Activated naive CD4-positive, alpha-beta T cell treated with anti-CD3 and anti-CD28 coated beads for 36 hours (primary cell): ENCODE measurements around the gene LRRC56. TPM values are rescaled to one million over a fixed set of nuclear protein-coding genes. Genes with fewer than 3 reads are reported as not detected.
A peak's percentile ranks its signal among the peaks of the same experiment; 100 is the strongest.
"Not testable (repeated sequence)": the region's sequence is repeated elsewhere in the genome, so short reads cannot be mapped to it uniquely, and the experiment has no call there.

Experiments
- CTCF ChIA-PET: fragments of 350-600 bp; sonication (Branson Sonifier 250); formaldehyde crosslinking; loops from one replicate; lab custom pipeline; 2021; ENCODE audit warnings: antibody characterized with exemption; lab: Charles Lee
- DNase-seq: peaks from one replicate; pipeline ENCODE4 v3.0.0-alpha.2; 2020
- H3K27ac Mint-ChIP-seq: one replicate; pipeline ENCODE4 v1.8.0; 2021; ENCODE audit warnings: mild to moderate bottlenecking, mixed read lengths
- H3K27me3 Mint-ChIP-seq: one replicate; pipeline ENCODE4 v1.8.0; 2021; ENCODE audit warnings: low read depth, mixed read lengths
- H3K36me3 Mint-ChIP-seq: one replicate; pipeline ENCODE4 v1.8.0; 2021; ENCODE audit warnings: low read depth, mixed read lengths
- H3K4me1 Mint-ChIP-seq: one replicate; pipeline ENCODE4 v1.8.0; 2021; ENCODE audit warnings: low read depth, mixed read lengths
- H3K4me3 Mint-ChIP-seq: one replicate; pipeline ENCODE4 v1.8.0; 2021; ENCODE audit warnings: mild to moderate bottlenecking, moderate library complexity, mixed read lengths
- H3K9me3 Mint-ChIP-seq: one replicate; pipeline ENCODE4 v1.8.0; 2021; ENCODE audit warnings: mixed read lengths
- intact Hi-C: fragments of 100-400 bp; cut with micrococcal nuclease; formaldehyde crosslinking; loops from one replicate; pipeline ENCODE4 v1.15.1; 2023
- total RNA-seq, 2 experiments: library from RNA; stranded (reverse); gene quantifications; one replicate each; pipeline ENCODE4 v1.2.3, GENCODE V29; 2021

Gene LRRC56
- total RNA-seq, 2 experiments from 2014 or later = 1.0 to 1.3 TPM

GRCh38 chr11:571802-572185 lies 34.5 kb downstream of the LRRC56 start:
- intact Hi-C loops = no loop called here
- peaks cover 16% of the 10 kb centered on the region for H3K4me1 Mint-ChIP-seq
- peaks cover 6% of the 10 kb centered on the region for H3K27me3 Mint-ChIP-seq
- no peaks in the 10 kb centered on the region for H3K9me3 Mint-ChIP-seq
- CTCF ChIA-PET = no interaction called here
- H3K36me3 Mint-ChIP-seq = no peaks in the 10 kb centered on the region
- no peak overlapping the region for H3K27ac Mint-ChIP-seq
- no peak for DNase-seq
- H3K4me3 Mint-ChIP-seq = no peak overlapping the region

DNA sequence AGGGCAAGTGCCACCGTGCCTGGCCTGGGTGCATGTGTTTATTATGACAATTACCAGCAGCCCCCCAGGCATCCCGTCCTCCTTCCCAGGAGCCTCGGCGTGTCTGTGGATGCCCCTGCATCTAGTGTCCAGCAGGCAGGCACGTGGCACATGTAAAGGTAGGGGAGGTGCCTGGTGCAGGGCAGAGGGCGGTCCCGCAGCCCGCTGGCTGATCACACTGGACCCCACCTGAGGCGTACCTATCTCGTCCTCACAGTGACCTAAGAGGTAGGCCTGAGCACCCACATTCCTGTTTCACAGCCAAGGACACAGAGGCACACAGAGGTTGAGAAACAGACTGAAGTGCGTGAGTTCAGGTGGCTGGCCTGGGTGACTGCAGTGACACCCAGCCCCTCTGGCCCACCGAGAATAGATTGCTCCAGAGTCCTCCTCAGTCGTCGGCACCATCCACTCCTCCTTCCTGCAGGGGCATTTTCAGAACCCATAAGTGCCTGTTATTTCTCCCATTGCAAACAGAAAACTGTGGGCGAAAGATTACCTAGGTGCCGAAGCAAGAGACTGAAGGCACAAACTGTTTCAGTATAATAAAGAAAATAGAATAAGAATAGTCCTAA lies 35.9 kb downstream of the LRRC56 start:
- peaks cover 6% of the 10 kb centered on the region for H3K27me3 Mint-ChIP-seq
- no peak overlapping the region for H3K27ac Mint-ChIP-seq
- peaks cover 26% of the 10 kb centered on the region for H3K4me1 Mint-ChIP-seq
- no peaks in the 10 kb centered on the region for H3K9me3 Mint-ChIP-seq
- no peak for DNase-seq
- H3K36me3 Mint-ChIP-seq = peaks cover 2% of the 10 kb centered on the region
- no peak overlapping the region for H3K4me3 Mint-ChIP-seq
- intact Hi-C loops = no loop called here
- CTCF ChIA-PET = no interaction called here

- Mint-ChIP-seq H3K4me1 (peaks cover 35% of the 10 kb centered on the region), H3K4me3 (peak overlapping the region; percentile 77)
- H3K9me3 Mint-ChIP-seq, H3K27me3 Mint-ChIP-seq, intact Hi-C loops, H3K36me3 Mint-ChIP-seq, CTCF ChIA-PET, H3K27ac Mint-ChIP-seq: not testable (repeated sequence)
- DNase-seq = peak; percentile 35
Observed at GRCh38 chr11:574031-574570, 36.8 kb downstream of the LRRC56 start.

- H3K4me1 Mint-ChIP-seq = peaks cover 41% of the 10 kb centered on the region
- CTCF ChIA-PET = no interaction called here
Observed at GRCh38 chr11:574632-575312, 37.4 kb downstream of the LRRC56 start.

GRCh38 chr11:575313-575995 lies 38.1 kb downstream of the LRRC56 start:
- Mint-ChIP-seq H3K4me3 (peak overlapping the region; percentile 77), H3K36me3 (peaks cover 3% of the 10 kb centered on the region), H3K27me3 (peaks cover 6% of the 10 kb centered on the region), H3K27ac (no peak overlapping the region), H3K9me3 (no peaks in the 10 kb centered on the region), H3K4me1 (peaks cover 46% of the 10 kb centered on the region)
- no peak for DNase-seq
- intact Hi-C loops = loop anchor here (5.0 kb wide), 1 partner anchor 222 kb away; the partner anchor contains the start of gene SLC25A22
- CTCF ChIA-PET = interaction anchor here (1.1 kb wide), 1 partner anchor 151 kb away, joined by 4 read pairs; no protein-coding TSS in a partner anchor

More at GRCh38 chr11:574632-575312, 37.4 kb downstream of the LRRC56 start:
- Mint-ChIP-seq H3K9me3 (no peaks in the 10 kb centered on the region), H3K36me3 (peaks cover 3% of the 10 kb centered on the region), H3K27me3 (peaks cover 6% of the 10 kb centered on the region), H3K4me3 (peak overlapping the region; percentile 77), H3K27ac (no peak overlapping the region)
- intact Hi-C loops = loop anchor here (5.0 kb wide), 1 partner anchor 223 kb away; the partner anchor contains the start of gene SLC25A22
- peak; percentile 31 for DNase-seq

DNA sequence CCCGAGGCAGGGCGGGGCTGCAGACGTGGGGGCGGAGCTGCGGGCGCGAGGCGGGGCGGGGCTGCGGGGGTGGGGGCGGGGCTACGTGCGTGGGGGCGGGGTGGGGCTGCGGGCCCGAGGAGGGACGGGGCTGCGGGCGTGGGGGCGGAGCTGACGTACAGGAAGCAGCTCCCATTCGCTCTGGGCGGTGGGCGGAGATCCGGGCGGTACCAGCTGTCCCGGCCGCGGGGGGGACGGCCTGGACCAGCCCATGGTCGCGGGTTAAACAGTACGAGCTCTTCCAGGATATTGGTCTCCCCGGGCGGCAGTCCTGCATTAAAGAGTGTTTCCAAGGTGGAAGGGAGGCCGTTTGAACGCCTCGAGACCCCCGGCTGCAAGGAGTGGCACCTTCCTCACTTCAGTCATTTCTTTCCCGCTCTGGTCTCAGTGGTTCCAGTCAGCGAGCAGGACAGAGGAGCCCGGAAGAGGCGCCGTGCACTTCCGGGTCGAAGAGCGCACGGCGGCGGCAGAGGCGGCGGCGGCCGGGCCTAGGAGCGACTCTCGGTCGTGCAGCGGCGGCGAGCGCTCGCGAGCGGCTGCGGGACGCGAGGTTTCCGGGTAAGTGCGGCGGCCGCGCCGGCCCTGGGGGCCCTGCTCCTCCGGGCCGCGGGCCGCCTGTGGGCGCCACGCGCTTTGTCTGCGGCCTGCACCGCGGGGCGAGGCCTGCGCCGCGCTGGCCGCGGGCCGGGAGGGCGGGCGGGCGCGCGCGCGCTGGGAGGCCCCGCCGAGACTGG lies 38.9 kb downstream of the LRRC56 start, which contains the start of gene PHRF1:
PHRF1 (plus strand) TSS at position 475 of the 773 bp plus-strand sequence. CDS start 5,043 bp downstream, outside the sequence.
- intact Hi-C loops = loop anchor here (1.0 to 5.0 kb wide), 8 partner anchors 8 to 221 kb away; partner anchors contain the start of genes HRAS, IRF7, LMNTD2 and RASSF7
- peak; percentile 96 for DNase-seq
- H3K4me3 Mint-ChIP-seq = peak within 1 kb of the TSS; percentile 88

GRCh38 chr11:576811-577610 lies 39.7 kb downstream of the LRRC56 start:
- intact Hi-C loops = loop anchor here (1.0 to 5.0 kb wide), 8 partner anchors 9 to 220 kb away; partner anchors contain the start of genes HRAS, IRF7, LMNTD2 and RASSF7
- peaks cover 9% of the 10 kb centered on the region for H3K36me3 Mint-ChIP-seq
- no peak for DNase-seq
- H3K4me3 Mint-ChIP-seq = peak overlapping the region; percentile 88
- H3K9me3 Mint-ChIP-seq = no peaks in the 10 kb centered on the region
- peaks cover 6% of the 10 kb centered on the region for H3K27me3 Mint-ChIP-seq
- CTCF ChIA-PET = no interaction called here
- peak overlapping the region; percentile 75 for H3K27ac Mint-ChIP-seq
- H3K4me1 Mint-ChIP-seq = peaks cover 51% of the 10 kb centered on the region

More for the DNA sequence above, 38.9 kb downstream of the LRRC56 start, which contains the start of gene PHRF1:
- Mint-ChIP-seq H3K27me3 (peaks cover 6% of the 10 kb centered on the region), H3K4me1 (peaks cover 48% of the 10 kb centered on the region), H3K36me3 (peaks cover 5% of the 10 kb centered on the region), H3K27ac (peak within 1 kb of the TSS; percentile 99), H3K9me3 (no peaks in the 10 kb centered on the region)
- CTCF ChIA-PET = interaction anchor here (1.1 kb wide), 1 partner anchor 151 kb away, joined by 4 read pairs; no protein-coding TSS in a partner anchor

GRCh38 chr11:577611-577894 lies 40.2 kb downstream of the LRRC56 start:
- Mint-ChIP-seq H3K27ac (peak overlapping the region; percentile 56), H3K4me3 (peak overlapping the region; percentile 88), H3K27me3 (peaks cover 6% of the 10 kb centered on the region), H3K4me1 (peaks cover 51% of the 10 kb centered on the region), H3K9me3 (no peaks in the 10 kb centered on the region), H3K36me3 (peaks cover 9% of the 10 kb centered on the region)
- intact Hi-C loops = loop anchor here (2.0 to 5.0 kb wide), 3 partner anchors 37 to 220 kb away; partner anchors contain the start of genes IRF7 and SLC25A22
- DNase-seq = no peak
- CTCF ChIA-PET = no interaction called here

DNA sequence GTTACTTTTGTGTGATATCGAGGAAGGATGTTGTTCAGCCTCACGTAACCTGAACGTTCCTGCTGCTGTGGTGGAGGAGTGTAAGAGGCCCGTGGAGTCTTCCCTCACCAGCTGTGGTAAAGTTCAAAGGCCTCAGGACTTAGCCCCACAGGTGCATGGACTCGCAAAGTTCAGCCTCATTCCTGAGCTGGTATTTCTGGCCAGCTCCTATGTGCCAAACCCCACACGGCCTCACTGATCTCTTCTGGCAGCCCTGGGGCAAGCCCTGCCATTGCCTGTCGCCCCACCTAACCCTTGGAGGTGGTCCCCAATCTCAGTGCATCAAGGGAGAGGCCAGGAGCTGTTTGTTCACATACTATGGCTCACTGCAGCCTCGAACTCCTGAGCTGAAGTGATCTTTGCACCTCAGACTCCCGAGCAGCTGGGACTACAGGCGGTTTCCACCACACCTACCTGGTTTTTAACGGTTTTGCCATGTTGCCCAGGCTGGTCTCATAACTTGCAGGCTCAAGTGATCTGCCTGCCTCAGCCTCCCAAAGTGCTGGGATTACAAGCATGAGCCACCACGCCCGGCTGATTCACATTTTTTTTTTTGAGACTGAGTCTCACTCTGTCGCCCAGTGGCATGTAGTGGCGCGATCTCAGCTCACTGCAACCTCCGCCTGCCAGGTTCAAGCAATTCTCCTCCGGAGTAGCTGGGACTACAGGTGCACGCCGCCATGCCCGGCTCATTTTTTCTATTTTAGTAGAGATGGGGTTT lies 41.1 kb downstream of the LRRC56 start:
- no peak for DNase-seq
- H3K9me3 Mint-ChIP-seq = no peaks in the 10 kb centered on the region
- CTCF ChIA-PET = interaction anchor here (0.6 to 1.2 kb wide), 2 partner anchors 9 to 57 kb away, joined by 3 to 4 read pairs; no protein-coding TSS in a partner anchor
- no peak overlapping the region for H3K27ac Mint-ChIP-seq
- H3K27me3 Mint-ChIP-seq = peaks cover 6% of the 10 kb centered on the region
- peak overlapping the region; percentile 88 for H3K4me3 Mint-ChIP-seq
- peaks cover 10% of the 10 kb centered on the region for H3K36me3 Mint-ChIP-seq
- intact Hi-C loops = loop anchor here (5.0 kb wide), 1 partner anchor 219 kb away; the partner anchor contains the start of gene SLC25A22
- H3K4me1 Mint-ChIP-seq = peaks cover 51% of the 10 kb centered on the region

- CTCF ChIA-PET = interaction anchor here (0.7 kb wide), 1 partner anchor 113 kb away, joined by 3 read pairs; no protein-coding TSS in a partner anchor
- Mint-ChIP-seq H3K27ac (no peak overlapping the region), H3K4me3 (no peak overlapping the region), H3K9me3 (no peaks in the 10 kb centered on the region), H3K4me1 (peaks cover 42% of the 10 kb centered on the region), H3K27me3 (peaks cover 2% of the 10 kb centered on the region), H3K36me3 (peaks cover 16% of the 10 kb centered on the region)
- intact Hi-C loops = loop anchor here (5.0 kb wide), 1 partner anchor 217 kb away; the partner anchor contains the start of gene SLC25A22
- no peak for DNase-seq
Observed at GRCh38 chr11:579830-580601, 42.7 kb downstream of the LRRC56 start.
